Measurements from ENCODE around the gene RBMS3. TPM values are rescaled to one million over a fixed set of nuclear protein-coding genes. Genes with fewer than 3 reads are reported as not detected.

Gene RBMS3
- total and polyA plus RNA-seq, 2 of the 8 experiments (the other 6 are each of a cell fraction or from before 2014, with no cell fraction given): 3.7 to 6.9 TPM

DNA sequence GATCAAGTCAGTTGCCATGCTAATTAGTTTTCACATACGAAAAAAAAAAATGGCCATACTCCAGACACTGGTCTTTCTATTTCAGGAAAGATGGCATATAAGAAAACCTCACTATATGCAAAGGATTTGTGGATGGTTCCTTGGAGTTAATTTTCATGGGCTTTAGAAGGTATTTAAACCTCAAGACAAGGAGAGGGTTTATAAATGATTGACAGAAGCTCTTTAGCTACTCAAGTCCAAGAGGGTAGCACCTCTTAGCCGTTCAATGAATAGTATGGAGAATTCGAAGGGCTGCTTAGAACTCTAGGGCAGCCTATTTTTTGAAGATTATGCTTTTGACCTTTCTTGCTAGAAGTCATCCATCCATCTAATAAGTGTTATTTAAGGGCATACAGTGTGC is 41.7 kb downstream of the RBMS3 start:
- DNase-seq (ENCODE audit: low read depth in 1 of 2, low spot score in 2 of 2): no peak
- H2BK12ac ChIP-seq (ENCODE audit: low read depth, low read length): no peak overlapping the region
- no peaks in the 10 kb centered on the region for H3K23me2 ChIP-seq (ENCODE audit: low read depth, low read length)
- H2BK15ac ChIP-seq (ENCODE audit: low read length): no peak overlapping the region
- TF ChIP-seq SIRT6 (IDR thresholded peaks at IDR 0.05; ENCODE audit: low read length) (no peak), EZH2 (IDR thresholded peaks at IDR 0.05; ENCODE audit: low read depth, low read length, severe bottlenecking) (no peak), POU5F1 (IDR thresholded peaks at IDR 0.05; ENCODE audit: low read depth, low read length) (no peak), SP4 (IDR thresholded peaks at IDR 0.05; ENCODE audit: low read length) (no peak), CREB1 (IDR thresholded peaks at IDR 0.05) (no peak)
- no peak overlapping the region for H3K9ac ChIP-seq (replicated peaks in 1 of 4; ENCODE audit: extremely low read depth in 1 of 4, low read depth in 3 of 4, low read length in 3 of 4)
- no peak overlapping the region for H2AK5ac ChIP-seq (ENCODE audit: low read depth, low read length)
- no peaks in the 10 kb centered on the region for H3K27me3 ChIP-seq (replicated peaks in 1 of 4; ENCODE audit: control insufficient read depth in 3 of 4, extremely low read depth in 1 of 4, insufficient read depth in 3 of 4, low read length in 3 of 4)
- ChIA-PET POLR2A (ENCODE audit: partially characterized antibody) (no interaction called here), CTCF (ENCODE audit: partially characterized antibody) (no interaction called here)
- no peak overlapping the region for H2AFZ ChIP-seq (ENCODE audit: low read length)
- H3K4me3 ChIP-seq (ENCODE audit: extremely low read depth in 1 of 4, insufficient read depth in 2 of 4, low read depth in 3 of 4, low read length in 4 of 4): no peak overlapping the region
- H3K9me3 ChIP-seq (ENCODE audit: insufficient read depth in 2 of 2, low read depth in 1 of 2, low read length in 1 of 2): no peaks in the 10 kb centered on the region
- no peak overlapping the region for H3K56ac ChIP-seq (replicated peaks; ENCODE audit: insufficient read length, low read depth, low read length)
- no peak overlapping the region for H4K91ac ChIP-seq (replicated peaks; ENCODE audit: insufficient read length, low read length)
- no peak overlapping the region for H2BK120ac ChIP-seq (replicated peaks; ENCODE audit: low read depth, low read length)
- H3K18ac ChIP-seq (ENCODE audit: extremely low read depth, low read length): no peak overlapping the region
- H3K79me1 ChIP-seq (ENCODE audit: low read depth, low read length): no peaks in the 10 kb centered on the region
- no peak overlapping the region for H3K27ac ChIP-seq (ENCODE audit: low read depth, low read length)
- H4K8ac ChIP-seq (ENCODE audit: extremely low read depth, insufficient read depth, low read length): no peak overlapping the region
- 95% methylated on average over 3 of the region's 3 CpGs; no CpG with 5 or more reads in 1 of the 2 experiments for WGBS, 2 experiments (ENCODE audit: extremely low coverage in 1 of 2, insufficient coverage in 1 of 2, insufficient read length in 1 of 2, insufficient replicate concordance in 2 of 2, low coverage in 1 of 2, low lambda C conversion rate in 2 of 2, missing lambda C conversion rate in 1 of 2)
- no peak overlapping the region for H2BK20ac ChIP-seq (ENCODE audit: low read length)
- no peak overlapping the region for H3K23ac ChIP-seq (ENCODE audit: insufficient read length)
- H3K4ac ChIP-seq (replicated peaks; ENCODE audit: insufficient read length, low read depth, low read length): no peak overlapping the region
- no peak overlapping the region for H4K5ac ChIP-seq (ENCODE audit: insufficient read length, low read depth, low read length)
- H4K20me1 ChIP-seq (replicated peaks in 1 of 2; ENCODE audit: control insufficient read depth in 1 of 2, insufficient read depth in 2 of 2, low read length in 2 of 2): no peaks in the 10 kb centered on the region
- no peak overlapping the region for H3K14ac ChIP-seq (ENCODE audit: insufficient read length)
- H3K4me2 ChIP-seq (ENCODE audit: insufficient read depth in 1 of 2, low read depth in 2 of 2, low read length in 2 of 2): no peak overlapping the region
- no peaks in the 10 kb centered on the region for H3K79me2 ChIP-seq (ENCODE audit: control insufficient read depth in 1 of 2, insufficient read depth in 2 of 2, low read length in 2 of 2)
- H2BK5ac ChIP-seq (ENCODE audit: low read depth, low read length): no peak overlapping the region
- no peak for FAIRE-seq
- no peaks in the 10 kb centered on the region for H3K4me1 ChIP-seq (replicated peaks in 1 of 4; ENCODE audit: control insufficient read depth in 3 of 4, insufficient read depth in 4 of 4, low read length in 3 of 4)
- H3K36me3 ChIP-seq (ENCODE audit: control insufficient read depth in 2 of 4, insufficient read depth in 4 of 4, low read length in 3 of 4): no peaks in the 10 kb centered on the region
